ENCODE measurements around the gene PLAAT5. TPM values are rescaled to one million over a fixed set of nuclear protein-coding genes. Genes with fewer than 3 reads are reported as not detected.

Gene PLAAT5
- total RNA-seq, 1 experiment from 2014 or later, result not detected

- DNase-seq (ENCODE audit: low spot score), result no peak
Observed at GRCh38 chr11:63512816-63513215, 21.8 kb upstream of the PLAAT5 start.

- no peak for DNase-seq (ENCODE audit: low spot score)
Observed at GRCh38 chr11:63511048-63511748, 20.2 kb upstream of the PLAAT5 start.

- DNase-seq (ENCODE audit: low spot score), result no peak
Observed at GRCh38 chr11:63510360-63511047, 19.5 kb upstream of the PLAAT5 start.

GRCh38 chr11:63508745-63509144 is 17.8 kb upstream of the PLAAT5 start:
- DNase-seq (ENCODE audit: low spot score), result no peak

GRCh38 chr11:63508009-63508408 is 17.0 kb upstream of the PLAAT5 start:
- DNase-seq (ENCODE audit: low spot score), result peak; percentile 44

GRCh38 chr11:63507511-63507910 is 16.5 kb upstream of the PLAAT5 start:
- DNase-seq (ENCODE audit: low spot score), result no peak

- no peak for DNase-seq (ENCODE audit: low spot score)
Observed at GRCh38 chr11:63506876-63507275, 15.9 kb upstream of the PLAAT5 start.

- DNase-seq (ENCODE audit: low spot score), result peak; percentile 60
Observed at GRCh38 chr11:63505857-63506528, 15.0 kb upstream of the PLAAT5 start, which contains the start of gene LGALS12. Gene LGALS12 (plus strand): TSS chr11:63506084. CDS start chr11:63506459, 375 bp downstream.

GRCh38 chr11:63504933-63505586 is 14.1 kb upstream of the PLAAT5 start:
- DNase-seq (ENCODE audit: low spot score), result no peak

- DNase-seq (ENCODE audit: low spot score), result no peak
Observed at GRCh38 chr11:63504054-63504453, 13.1 kb upstream of the PLAAT5 start.

GRCh38 chr11:63503492-63503891 is 12.5 kb upstream of the PLAAT5 start:
- no peak for DNase-seq (ENCODE audit: low spot score)

- DNase-seq (ENCODE audit: low spot score), result no peak
Observed at GRCh38 chr11:63502252-63502820, 11.4 kb upstream of the PLAAT5 start.

- DNase-seq (ENCODE audit: low spot score), result no peak
Observed at GRCh38 chr11:63501236-63501635, 10.3 kb upstream of the PLAAT5 start.

GRCh38 chr11:63499874-63500273 is 8.9 kb upstream of the PLAAT5 start:
- DNase-seq (ENCODE audit: low spot score), result no peak

- no peak for DNase-seq (ENCODE audit: low spot score)
Observed at GRCh38 chr11:63494975-63495374, 4.0 kb upstream of the PLAAT5 start.

GRCh38 chr11:63493127-63493526 is 2.2 kb upstream of the PLAAT5 start:
- no peak for DNase-seq (ENCODE audit: low spot score)

- no peak for DNase-seq (ENCODE audit: low spot score)
Observed at GRCh38 chr11:63492441-63492840, 1.5 kb upstream of the PLAAT5 start.

GRCh38 chr11:63491636-63492372 is 837 bp upstream of the PLAAT5 start:
- DNase-seq (ENCODE audit: low spot score), result no peak

GRCh38 chr11:63491240-63491587 is 247 bp upstream of the PLAAT5 start:
- no peak for DNase-seq (ENCODE audit: low spot score)

GRCh38 chr11:63489879-63490278 is 1.1 kb downstream of the PLAAT5 start:
- DNase-seq (ENCODE audit: low spot score), result peak; percentile 32

GRCh38 chr11:63488789-63489188 is 2.2 kb downstream of the PLAAT5 start:
- DNase-seq (ENCODE audit: low spot score), result no peak

All from H4 (cell line).